GM18517 (cell line): Measurements from ENCODE around the gene NTM.

ENCODE experiments used
- ATAC-seq: cut with Tn5 transposase; IDR thresholded peaks from one replicate; pipeline ENCODE4 v1.9.1; 2021; ENCODE audit warnings: mild to moderate bottlenecking, moderate library complexity; ENCODE audit not compliant: unreplicated experiment

NTM gene

DNA sequence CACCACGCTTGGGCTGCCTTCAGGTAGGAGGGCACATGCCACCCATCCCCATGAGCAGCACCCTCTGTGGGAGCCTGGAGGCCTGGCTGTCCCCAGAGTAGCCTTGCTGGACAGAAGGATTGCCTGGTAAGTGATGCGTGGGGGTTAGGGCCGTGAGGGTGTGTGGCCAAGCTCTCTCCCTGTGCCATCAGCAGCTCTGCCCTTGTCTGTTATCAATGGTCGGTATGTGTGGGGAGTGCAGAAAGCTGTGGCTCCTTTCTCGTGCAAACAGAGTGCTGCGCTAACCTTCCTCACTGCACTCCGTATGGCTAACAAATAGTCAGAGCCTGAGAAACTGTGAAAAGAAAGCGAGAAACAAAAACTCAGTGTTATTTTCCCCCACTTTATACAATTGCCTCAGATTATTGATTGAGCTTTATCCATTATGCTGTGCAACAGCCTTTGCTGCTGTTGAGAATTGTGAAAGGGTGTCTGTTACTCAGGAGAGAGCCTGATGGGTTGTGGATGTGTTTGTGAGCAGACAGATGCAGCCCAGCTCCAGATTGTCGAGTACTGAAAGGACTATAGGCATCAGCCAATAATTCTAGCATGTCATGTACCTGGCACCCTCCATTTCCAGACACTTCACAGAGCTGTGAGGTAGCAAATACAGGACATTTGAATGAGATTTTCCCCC is 432.2 kb downstream of the NTM start:
- no peak for ATAC-seq

DNA sequence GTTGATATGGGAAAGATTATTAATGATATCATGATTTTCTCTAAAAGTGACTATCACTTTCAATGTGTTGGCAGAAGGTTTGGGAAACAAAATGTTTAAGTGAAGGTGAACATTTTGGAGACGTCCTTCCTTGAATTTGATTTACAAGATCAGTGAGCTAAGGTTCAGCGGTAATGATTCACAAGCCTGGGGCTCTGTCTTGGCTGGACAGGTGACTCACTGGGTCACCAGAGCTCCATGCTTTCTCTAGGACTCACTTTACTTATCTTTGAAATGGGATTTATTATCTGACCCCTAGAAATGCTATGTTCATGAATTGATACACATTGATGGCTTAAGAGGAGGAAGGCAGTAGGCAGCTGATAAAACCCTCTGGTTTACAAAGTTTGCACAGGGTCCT is 437.5 kb downstream of the NTM start:
- ATAC-seq = no peak

DNA sequence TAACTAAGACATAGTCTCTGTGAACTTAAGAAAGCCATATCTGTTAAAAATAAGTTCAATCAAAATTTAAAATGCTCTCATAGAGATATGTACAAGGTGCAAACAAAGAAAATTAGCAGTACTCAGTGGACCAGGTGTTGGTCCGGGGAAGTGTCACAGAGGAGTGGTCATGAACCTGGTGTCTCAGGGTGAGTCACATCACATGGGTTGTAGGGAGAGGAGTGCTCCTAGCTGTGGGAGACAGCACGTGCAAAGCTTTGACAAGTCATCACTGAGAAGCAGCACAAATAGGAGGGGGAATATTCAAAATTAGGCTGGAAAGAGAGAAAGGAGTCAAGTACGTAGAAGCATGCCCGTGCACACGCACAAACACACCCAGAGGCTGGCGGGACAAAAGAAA is 438.1 kb downstream of the NTM start:
- no peak for ATAC-seq

DNA sequence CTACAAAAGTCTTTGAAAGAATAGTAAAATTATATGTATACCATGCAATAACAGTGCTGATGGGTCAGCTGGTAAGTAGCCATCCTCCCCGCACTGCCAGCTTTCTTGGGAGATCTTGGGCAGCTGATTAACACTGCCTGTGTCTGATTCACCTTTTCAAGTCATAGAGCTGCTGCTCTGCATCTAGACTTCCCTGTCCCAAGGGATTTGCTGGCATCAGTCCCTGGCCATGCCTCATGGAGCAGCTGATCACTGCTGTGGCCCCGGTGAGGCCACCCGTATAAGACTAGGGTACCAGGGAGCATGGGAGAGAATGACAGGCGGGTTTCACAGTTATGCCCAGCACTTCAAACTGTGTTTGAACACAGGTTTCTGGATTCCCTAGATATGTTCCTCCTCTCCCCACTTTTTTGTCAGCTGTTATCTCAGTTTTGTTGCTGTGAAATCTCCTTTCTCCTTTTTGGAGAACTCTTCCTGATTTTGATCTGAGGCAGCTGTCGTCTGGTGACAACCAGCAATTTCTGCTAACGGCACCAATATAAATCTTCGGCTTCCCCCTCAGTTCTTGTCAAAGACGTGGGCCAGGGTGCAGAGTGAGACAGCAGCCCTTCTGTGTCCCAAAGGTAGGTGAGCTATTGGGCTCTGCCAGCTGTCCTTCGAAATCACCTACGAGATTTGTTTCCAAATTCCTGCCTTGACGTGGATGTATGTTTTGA is 438.9 kb downstream of the NTM start:
- ATAC-seq = no peak

DNA sequence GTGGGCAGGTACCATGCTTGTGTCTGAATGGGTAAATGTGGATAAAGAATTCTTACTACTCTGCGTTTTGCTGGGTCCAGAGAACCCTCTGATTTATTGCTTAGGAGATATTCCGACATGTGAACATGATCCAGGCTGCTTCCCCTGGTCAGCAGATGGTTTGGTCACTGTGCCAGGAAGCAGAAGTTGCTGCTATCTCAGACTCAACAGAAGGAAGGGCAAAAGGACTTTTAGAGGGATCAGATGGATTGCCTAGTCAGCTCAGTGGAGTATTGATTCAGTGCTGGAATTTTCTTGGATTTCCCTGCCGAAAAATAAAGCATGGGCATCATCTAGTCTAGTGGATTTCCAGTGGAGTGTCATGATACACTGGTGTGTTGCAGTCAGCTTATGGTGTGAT is 440.1 kb downstream of the NTM start:
- ATAC-seq = no peak

DNA sequence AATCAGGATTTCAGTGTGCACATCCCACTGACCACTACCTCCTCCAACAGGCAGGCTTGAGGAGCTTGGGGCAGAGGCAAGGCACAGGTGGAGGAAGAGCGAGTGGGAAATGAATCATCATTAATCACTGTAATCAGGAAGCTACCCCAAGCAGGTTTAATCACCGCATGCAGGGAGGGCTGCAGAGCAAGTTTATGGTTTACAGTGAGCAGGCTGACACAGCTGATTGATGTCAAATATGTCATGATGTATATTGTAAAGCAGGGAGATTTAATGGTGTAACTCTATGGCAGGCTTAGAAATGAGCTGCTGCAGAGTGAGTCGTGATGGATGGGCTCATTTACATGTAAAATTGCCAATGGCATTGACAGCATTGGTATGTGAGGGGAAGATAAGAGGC is 441.0 kb downstream of the NTM start:
- ATAC-seq = no peak

DNA sequence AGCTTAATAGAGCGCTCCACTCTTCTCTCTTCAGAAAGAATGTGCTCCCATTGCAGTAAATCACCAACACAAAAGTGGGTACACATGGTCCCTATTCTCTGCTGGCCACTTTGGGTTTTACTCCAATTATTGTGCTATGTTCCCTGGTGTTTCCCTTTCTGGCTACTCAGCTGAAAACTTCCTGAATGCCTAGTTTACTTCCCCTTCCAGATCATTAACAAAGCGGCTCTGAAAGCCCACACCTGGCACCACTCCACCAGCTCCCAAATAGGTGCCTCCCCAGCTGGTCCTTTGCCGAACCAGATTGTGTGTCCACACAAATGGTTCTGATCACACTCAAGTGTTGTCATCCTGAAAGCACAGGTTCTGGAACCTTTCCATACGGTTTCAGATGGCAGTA is 443.7 kb downstream of the NTM start:
- no peak for ATAC-seq

DNA sequence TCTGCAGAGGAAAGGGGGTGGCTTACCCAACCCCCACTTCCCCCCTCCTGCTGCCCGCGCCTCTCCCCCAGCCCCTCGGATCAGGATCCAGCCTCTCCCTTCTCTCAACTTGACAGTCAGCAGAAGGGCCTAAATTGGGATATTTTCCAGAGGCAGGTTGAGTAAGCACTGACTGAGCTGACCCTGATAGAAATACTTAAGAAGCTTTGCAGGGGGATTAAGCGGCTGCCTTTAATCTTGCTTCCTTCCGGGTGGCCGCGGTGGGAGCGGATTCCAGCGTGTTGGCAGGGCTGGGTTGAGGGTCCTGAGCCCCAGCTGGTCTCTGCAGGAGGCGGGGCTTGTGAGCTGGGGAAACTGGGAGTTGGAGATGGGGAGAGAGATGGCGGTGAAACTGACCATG is 445.2 kb downstream of the NTM start:
- no peak for ATAC-seq

DNA sequence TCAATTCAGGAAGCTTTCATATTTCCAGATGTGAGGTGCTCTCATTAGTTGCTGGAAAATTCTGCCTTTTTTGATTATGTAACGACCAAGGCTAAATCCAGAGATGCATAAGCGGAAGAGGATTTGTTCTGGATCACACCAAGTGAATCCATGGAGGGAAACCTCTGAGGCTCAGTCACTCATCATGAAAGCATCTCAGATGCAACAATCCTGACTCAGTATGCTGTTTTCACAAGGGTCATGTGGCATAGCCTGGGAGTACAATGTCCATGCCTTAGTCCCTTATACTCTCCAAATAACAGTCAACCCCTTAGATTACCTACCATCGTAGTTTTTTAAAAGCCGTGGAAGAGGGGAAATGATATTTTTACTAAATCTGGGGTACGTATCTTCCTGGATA is 445.6 kb downstream of the NTM start:
- no peak for ATAC-seq

DNA sequence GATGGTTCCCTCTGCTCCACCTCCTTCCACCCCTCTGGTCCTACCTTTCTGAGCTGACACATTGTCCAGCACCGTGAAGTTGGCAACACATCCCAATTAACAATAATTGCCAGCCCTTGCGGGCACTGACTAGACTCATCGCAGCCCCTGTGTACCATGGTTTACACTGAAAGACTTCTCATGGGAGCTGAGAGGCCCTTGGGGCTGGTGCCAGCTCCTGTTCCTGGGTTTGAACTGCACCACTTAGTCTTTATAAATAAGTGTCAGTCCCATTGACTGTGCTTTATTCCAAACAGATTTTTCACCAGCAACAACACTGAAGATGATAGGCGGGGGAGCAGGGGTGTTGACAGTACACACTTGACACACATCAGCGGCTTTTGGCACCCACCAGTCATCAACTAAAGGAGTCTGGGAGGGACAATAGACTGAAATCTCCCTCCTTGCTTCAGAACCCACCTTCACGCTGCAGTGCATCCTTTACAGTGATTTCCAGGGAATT is 447.3 kb downstream of the NTM start:
- no peak for ATAC-seq

DNA sequence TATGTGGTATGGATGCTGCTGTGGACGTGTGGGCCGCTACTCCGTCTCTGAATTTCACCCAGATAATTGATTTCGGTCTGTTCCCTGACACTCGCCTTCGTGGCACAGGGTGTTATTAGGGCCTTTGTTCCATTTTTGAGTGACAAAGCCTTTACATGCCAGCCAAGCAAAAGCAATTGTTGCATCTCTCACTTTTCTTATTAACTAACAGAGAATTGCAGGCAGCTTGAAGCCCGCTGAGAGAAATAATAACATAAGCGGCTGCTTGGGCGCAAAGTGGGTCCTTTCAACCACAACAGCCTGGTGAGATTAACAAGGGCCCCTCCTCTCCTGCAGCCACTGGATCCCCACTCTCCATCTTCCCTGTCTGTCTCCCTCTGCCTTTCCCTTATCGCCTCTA is 449.4 kb downstream of the NTM start:
- ATAC-seq = no peak

DNA sequence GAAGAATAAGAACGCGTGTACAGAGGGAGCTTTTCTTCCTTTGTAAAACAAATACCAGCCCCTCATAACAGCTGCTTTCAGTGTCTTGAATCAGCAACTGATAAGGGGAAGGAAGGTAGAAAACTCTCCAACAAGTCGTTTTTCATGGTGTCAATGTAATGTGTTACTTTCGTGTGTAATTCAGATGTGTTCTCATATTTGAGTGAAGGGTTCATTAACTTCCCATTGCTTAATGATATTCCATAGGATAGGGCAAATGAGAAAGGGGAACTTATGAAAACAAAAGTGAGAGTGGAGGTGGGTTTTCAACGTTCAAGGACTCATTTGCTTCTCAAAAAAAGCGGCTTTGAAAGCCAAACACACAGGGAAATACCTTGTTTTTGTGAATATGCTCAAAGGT is 452.1 kb downstream of the NTM start:
- no peak for ATAC-seq

DNA sequence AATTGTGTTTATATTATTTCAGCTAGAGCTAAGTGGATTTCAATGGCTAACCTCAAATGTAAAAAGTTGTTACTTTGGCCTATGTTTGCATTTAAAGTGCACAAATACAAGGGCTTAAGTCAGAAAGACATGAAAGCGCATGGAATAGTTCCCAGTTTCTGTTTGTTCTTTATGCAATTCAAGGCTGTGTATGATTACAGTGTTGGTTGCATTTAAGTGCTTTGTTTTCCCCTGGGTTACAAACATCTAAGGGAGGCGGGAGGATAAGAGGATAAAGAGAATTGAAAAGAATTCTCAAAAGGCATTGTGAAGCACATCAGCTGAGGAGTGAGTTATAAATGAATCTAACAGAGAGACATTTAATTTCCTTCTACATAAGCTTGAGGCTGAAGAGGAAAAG is 453.4 kb downstream of the NTM start:
- no peak for ATAC-seq

DNA sequence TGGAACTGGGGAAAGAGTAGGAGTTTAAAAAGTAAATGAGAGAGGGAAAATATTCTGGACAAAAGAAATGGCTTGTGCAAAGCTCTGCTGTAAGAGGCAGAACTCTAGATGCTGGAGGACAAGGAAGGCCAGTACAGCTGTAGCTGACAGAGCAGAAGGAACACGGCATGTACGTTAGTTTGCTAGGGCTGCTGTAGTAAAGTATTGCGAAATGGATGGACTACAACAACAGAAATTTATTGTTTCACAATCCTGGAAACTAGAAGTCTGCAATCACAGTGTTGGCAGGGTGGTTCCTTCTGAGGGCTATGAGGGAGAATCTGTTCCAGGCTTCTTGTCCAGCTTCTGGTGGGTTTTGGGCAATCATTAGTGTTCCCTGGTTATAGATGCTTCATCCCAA is 454.4 kb downstream of the NTM start:
- ATAC-seq = no peak

DNA sequence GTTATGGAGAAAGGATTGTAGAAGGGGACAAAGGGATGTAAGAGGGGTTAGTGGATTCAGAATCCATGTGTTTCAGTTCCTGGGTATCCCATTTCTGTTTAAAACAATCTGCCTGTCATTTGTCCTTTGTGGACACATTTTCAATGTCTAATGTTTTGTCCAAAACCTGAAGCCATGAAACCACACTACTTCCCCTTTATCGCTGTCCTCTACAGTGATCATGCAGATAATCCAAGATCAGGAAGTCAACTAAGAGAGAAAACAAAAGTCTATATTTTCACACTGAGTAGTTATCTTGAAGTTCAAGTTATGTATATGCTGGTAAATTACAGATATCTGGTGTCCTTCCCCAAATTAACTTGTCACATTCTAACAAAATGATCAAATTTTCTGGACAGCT is 457.0 kb downstream of the NTM start:
- ATAC-seq = no peak

DNA sequence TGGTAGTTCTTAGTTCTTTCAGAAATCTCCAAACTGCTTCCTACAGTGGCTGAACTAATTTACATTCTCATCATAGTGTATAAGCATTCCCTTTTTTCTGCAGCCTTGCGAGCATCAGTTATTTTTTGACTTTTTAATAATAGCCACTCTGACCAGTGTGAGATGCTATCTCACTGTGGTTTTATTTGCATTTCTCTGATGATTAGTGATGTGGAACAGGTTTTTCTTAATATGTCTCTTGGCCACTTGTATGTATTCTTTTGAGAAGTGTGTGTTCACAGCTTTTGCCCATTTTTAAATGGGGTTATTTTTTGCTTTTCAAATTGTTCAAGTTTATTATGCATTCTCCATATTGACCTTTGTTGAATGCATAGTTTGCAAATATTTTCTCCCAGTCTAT is 459.3 kb downstream of the NTM start:
- ATAC-seq = no peak

DNA sequence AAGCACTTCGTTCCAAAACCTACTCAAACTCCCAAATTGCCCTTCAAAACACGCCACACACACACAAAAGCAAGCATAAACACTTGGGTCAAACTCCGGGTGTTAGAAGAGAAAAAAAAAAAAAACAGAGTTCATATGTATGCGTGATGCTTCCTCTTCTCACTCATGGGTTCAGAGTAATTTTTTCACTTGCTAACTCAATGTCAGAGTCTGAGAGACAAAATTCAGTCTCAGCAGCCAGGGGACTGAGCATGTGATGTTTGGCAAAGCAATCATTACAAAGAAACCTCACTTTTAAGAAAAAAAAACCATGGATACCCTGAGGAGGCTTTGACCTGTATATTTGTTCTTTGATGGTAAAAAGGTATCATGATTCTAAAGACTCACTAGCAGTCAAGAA is 461.7 kb downstream of the NTM start:
- no peak for ATAC-seq

DNA sequence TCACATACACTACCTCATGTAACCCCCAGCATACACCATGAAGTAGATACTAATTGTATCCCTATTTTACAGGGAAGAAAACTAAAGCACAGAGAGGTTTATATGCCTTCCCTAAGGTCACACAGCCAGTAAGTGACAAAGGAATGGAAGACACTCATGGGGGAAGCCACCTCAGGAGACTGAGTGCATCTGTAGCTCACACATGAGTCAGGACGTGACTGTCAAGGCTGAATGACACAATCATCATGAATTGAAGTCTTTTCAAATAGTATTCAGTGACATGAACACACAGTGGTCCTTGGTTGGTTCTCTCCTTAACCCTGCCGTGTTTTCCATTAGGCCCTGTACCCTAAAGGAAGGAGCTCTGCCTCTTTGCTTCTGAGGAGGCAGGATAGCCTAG is 463.0 kb downstream of the NTM start:
- ATAC-seq = no peak

DNA sequence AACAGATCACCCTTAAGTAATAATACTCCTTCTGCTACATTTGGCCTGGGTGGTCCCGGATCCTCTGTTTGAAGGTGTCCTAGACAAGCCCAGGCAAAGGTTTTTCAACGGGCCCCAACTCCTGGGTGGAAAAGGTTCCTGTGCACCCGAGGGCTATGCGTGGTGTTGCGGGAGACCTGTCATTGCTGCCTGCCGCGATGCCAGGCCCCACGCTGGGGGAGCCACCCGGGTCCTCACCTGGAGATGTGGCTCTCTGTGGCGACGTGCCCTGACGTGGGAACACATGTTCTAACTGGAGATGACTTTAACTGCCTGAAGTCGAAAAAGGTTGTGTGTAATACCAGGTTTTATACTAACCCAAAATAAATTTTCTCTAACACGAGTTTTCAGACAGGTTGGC is 467.1 kb downstream of the NTM start:
- no peak for ATAC-seq

DNA sequence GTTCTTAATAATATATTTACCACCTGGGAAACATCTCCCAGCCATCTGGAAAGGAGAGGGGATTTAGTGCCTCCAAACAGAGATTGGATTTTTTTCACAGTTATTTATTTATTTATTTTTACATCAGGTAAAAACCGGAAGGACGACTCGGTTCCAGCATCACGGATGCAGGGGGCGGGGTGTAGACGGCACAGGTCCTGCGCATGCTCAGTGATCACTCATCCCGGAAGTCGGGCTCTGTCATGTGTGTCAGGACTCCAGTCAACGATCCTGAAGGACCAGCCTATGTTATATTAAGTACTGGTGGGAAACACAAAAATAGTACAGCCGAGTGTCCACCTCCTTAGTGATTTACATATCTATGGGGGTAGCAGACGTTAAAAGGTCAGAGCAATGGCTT is 467.6 kb downstream of the NTM start:
- no peak for ATAC-seq

DNA sequence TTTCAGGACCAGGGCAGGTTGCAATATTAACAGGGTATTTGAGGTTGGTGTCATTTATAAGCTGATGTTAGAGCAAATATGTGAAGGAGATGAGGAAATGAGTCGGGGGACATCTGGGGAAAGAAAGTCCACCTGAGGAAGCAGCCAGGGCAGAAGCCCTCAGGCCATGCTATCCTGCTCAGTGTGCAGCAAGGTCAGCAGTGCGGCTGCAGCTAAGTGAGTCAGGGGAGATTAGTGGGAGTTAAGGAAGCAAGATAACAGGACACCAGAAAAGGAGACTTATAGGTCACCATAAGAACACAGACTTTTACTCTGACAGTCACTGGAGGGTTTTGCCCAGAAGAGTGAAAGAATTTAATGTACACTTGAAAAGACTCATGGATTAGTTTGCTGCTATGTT is 468.9 kb downstream of the NTM start:
- no peak for ATAC-seq

DNA sequence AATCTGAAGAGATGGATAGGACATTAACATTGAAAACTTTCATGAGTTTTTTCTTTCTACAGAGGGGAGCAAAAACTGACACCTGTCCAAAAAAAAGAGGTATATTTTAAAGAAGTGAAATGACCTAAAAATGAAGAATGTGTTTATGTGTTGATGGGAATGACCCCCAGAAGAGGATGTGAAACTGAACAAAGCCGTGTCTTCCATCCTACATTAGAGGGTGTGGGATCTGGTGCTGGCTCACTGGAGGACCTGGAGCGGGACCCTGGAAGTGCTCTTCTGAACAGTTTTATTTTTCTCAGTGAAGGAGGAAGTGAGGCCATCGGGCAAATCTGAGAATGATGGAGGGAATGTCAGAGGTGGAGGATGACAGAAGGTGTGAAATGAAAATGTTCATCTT is 470.1 kb downstream of the NTM start:
- no peak for ATAC-seq

DNA sequence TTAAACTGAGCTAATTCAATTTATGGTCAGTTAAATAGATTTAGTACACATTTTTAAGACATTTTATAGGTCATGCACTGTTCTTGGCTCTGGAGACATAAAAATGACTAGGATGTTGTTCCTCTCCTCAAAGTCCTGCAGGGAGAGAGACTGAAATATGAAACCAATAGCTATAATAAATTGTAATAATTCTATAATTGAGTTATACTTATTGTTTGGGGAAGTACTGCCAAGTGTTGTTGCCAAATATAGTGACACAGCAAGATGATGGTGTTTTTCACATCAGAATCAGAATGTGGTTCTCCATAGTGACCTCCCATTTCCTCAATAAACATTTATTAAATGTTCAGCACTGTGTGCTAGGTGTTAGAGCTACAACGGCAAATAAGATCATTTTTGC is 470.6 kb downstream of the NTM start:
- no peak for ATAC-seq
